Neural cell (in vitro differentiated cells): ENCODE results near the gene KRT10.

Experiments
- POLR2AphosphoS5 ChIP-seq: IDR thresholded peaks from 2 replicates; pipeline ENCODE4 v1.6.1; 2012
- RAD21 ChIP-seq: fragments of 450-650 bp; conservative IDR thresholded peaks from 2 replicates; pipeline ENCODE4 v1.6.1; 2014; ENCODE audit warnings: antibody characterized with exemption, mild to moderate bottlenecking, moderate library complexity
- SMC3 ChIP-seq: fragments of 450-650 bp; conservative IDR thresholded peaks from 2 replicates; pipeline ENCODE4 v1.6.1; 2014; ENCODE audit warnings: antibody characterized with exemption, mild to moderate bottlenecking, moderate library complexity; ENCODE audit not compliant: poor library complexity
- TF ChIP-seq, protein P1 (sequence below): fragments of 450-650 bp; IDR thresholded peaks from 2 replicates; pipeline ENCODE4 v1.5.1; 2014; ENCODE audit warnings: antibody characterized with exemption, mild to moderate bottlenecking, moderate library complexity; ENCODE audit not compliant: poor library complexity, severe bottlenecking

DNA sequence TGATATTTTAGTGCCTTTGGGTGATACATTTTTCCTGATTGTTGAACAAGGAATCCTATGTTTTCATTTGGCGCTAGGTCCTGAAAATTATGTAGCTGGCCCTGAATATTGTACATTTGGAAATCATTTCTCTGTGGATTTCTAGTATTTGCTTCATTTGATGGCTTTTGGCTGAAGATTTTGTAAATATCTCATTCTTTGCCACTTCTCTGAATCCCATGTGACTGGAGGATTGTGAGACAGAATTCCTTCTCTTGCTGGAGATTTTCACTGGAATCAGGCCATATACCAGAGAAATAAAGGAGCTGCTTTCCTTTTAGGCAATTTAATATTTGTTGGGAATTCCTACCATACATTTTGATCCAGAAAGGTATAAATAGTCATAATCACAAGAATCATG, 31.3 kb downstream of the KRT10 start:
- no peak for TF ChIP-seq SMC3
- TF ChIP-seq, protein P1, sequence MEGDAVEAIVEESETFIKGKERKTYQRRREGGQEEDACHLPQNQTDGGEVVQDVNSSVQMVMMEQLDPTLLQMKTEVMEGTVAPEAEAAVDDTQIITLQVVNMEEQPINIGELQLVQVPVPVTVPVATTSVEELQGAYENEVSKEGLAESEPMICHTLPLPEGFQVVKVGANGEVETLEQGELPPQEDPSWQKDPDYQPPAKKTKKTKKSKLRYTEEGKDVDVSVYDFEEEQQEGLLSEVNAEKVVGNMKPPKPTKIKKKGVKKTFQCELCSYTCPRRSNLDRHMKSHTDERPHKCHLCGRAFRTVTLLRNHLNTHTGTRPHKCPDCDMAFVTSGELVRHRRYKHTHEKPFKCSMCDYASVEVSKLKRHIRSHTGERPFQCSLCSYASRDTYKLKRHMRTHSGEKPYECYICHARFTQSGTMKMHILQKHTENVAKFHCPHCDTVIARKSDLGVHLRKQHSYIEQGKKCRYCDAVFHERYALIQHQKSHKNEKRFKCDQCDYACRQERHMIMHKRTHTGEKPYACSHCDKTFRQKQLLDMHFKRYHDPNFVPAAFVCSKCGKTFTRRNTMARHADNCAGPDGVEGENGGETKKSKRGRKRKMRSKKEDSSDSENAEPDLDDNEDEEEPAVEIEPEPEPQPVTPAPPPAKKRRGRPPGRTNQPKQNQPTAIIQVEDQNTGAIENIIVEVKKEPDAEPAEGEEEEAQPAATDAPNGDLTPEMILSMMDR = no peak
- TF ChIP-seq POLR2AphosphoS5 = no peak
- TF ChIP-seq RAD21 = no peak
